ENCODE data around the gene GDPD3.

GDPD3 gene

GRCh38 chr16:30066761-30067583 is 46.4 kb downstream of the GDPD3 start:
- H3K4me2 ChIP-seq (ENCODE audit: low read length) = peak overlapping the region; percentile 64
- peaks cover 5% of the 10 kb centered on the region for H3K36me3 ChIP-seq (ENCODE audit: control insufficient read depth, insufficient read depth, low read length)
- no peak for TF ChIP-seq CTCF (IDR thresholded peaks at IDR 0.05)
- H3K4me1 ChIP-seq = peaks cover 37% of the 10 kb centered on the region
- no peaks in the 10 kb centered on the region for H3K27me3 ChIP-seq (ENCODE audit: control insufficient read depth, insufficient read depth, low read length)
- peak overlapping the region; percentile 100 for H3K4me3 ChIP-seq (ENCODE audit: low read depth, low read length)
- peak overlapping the region; percentile 99 for H3K27ac ChIP-seq
- H2AFZ ChIP-seq = no peak overlapping the region
- H3K79me2 ChIP-seq = peaks cover 37% of the 10 kb centered on the region
- no peaks in the 10 kb centered on the region for H3K9me3 ChIP-seq (ENCODE audit: control insufficient read depth, low read length)
- peak overlapping the region; percentile 98 for H3K9ac ChIP-seq

DNA sequence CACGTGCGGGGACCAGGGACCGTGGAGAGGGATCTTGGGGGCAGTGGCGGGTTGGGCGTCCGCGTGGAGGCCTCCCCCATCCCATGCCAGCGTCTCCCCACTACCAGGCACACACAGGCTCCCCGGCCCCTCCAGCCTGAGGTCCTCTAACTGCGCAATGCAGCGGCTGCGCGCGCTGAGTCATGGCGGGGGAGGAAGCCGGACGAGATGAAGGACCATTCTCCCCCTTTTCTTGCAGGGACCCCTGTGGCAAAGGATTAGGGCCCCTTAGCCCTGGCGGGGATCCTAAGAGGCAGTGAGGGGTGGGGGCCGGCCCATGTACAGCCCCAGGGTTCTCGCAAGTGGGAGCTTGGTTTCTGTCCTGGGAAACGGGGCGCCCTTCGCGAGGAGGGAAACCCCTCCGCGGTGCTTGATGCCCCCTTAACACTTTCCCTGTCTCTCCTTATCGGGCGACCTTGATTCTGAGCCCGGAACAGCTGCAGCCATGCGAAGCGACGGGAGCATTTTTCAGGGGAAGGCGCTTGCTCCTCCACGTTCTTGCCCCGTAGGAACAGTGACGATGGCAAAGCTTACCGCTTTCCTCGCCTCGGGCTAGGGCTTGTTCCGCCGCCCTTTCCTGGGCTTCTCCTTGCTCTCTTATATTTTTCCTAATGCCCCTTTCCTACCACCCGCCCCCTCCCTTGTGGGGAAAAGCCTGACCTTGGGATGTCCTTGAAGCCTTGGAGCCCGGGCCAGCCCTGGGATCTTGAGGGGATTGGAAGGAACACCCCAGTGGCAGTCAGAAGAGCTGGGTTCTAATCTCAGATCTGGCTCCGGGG is 47.2 kb downstream of the GDPD3 start:
- peak overlapping the region; percentile 100 for H3K4me3 ChIP-seq (ENCODE audit: low read depth, low read length)
- H3K36me3 ChIP-seq (ENCODE audit: control insufficient read depth, insufficient read depth, low read length) = peaks cover 5% of the 10 kb centered on the region
- peak overlapping the region; percentile 98 for H3K9ac ChIP-seq
- H3K9me3 ChIP-seq (ENCODE audit: control insufficient read depth, low read length) = no peaks in the 10 kb centered on the region
- H3K4me1 ChIP-seq = peaks cover 41% of the 10 kb centered on the region
- H3K4me2 ChIP-seq (ENCODE audit: low read length) = peak overlapping the region; percentile 64
- peak overlapping the region; percentile 99 for H3K27ac ChIP-seq
- TF ChIP-seq CTCF (IDR thresholded peaks at IDR 0.05) = no peak
- H3K27me3 ChIP-seq (ENCODE audit: control insufficient read depth, insufficient read depth, low read length) = no peaks in the 10 kb centered on the region
- peaks cover 37% of the 10 kb centered on the region for H3K79me2 ChIP-seq
- peak overlapping the region; percentile 70 for H2AFZ ChIP-seq

DNA sequence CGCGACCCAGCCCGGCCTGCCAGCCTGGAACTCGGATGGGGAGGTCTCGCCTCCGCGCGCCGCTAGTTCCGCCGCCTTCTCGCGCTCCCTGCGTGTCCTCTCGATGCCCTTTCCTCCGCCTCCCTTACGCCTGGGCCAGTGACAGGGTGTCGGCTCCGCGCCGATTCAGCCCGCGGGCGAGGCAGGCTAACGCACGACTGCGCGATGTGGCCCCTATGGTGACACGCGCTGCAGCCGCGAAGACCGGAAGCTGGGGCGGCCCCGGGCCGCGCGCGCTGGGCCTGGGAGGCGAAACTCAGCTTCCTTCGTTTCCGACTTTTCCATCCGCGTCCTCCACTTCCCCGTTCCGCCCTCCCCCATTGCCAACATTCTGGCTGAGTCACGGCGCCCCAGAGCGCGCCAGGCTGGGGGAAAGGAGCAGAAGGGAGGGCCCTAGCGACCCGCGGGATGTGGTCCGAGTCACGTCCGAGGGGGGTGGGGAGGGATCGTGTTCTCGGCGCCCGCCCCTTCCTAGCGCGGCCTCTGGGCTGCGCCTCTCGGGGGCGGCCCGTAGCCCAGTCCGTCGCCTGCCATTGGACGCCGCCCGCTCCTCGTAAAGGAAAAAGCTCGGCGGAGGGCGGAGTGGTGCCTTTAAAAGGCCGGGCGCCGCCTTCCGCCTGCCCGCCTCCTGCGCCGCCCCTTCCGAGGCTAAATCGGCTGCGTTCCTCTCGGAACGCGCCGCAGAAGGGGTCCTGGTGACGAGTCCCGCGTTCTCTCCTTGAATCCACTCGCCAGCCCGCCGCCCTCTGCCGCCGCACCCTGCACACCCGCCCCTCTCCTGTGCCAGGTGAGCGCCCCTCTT is 48.0 kb downstream of the GDPD3 start, which contains the start of gene ALDOA:
Gene ALDOA (plus strand): TSS at position 659 of the 841 bp plus-strand sequence. CDS start 1,138 bp downstream, outside the sequence.
- H3K27me3 ChIP-seq (ENCODE audit: control insufficient read depth, insufficient read depth, low read length) = no peaks in the 10 kb centered on the region
- H3K27ac ChIP-seq = peak within 1 kb of the TSS; percentile 99
- peaks cover 37% of the 10 kb centered on the region for H3K79me2 ChIP-seq
- H3K9me3 ChIP-seq (ENCODE audit: control insufficient read depth, low read length) = no peaks in the 10 kb centered on the region
- peaks cover 49% of the 10 kb centered on the region for H3K4me1 ChIP-seq
- peaks cover 5% of the 10 kb centered on the region for H3K36me3 ChIP-seq (ENCODE audit: control insufficient read depth, insufficient read depth, low read length)
- peak within 1 kb of the TSS; percentile 100 for H3K4me3 ChIP-seq (ENCODE audit: low read depth, low read length)
- peak within 1 kb of the TSS; percentile 64 for H3K4me2 ChIP-seq (ENCODE audit: low read length)
- peak within 1 kb of the TSS; percentile 84 for H2AFZ ChIP-seq
- TF ChIP-seq CTCF (IDR thresholded peaks at IDR 0.05) = peak; percentile 10
- peak within 1 kb of the TSS; percentile 98 for H3K9ac ChIP-seq

DNA sequence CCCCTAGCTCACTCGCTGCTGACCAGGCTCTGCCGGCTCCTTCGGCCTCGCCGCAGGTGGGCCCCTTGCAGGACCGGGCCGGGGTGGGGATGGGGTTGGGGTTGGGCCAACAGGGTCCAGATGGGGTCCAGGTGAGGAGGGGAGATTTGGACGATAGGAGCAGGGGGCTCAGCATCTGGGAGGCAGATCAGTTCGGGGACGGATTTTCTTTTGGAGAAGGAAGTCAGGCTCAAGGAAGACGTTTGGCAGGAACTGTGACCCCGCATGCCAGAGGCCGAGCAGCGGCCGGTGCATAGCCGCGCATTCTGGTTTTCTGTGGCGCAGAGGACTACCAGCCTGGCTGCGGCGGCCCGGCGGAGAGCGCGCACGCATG is 48.6 kb downstream of the GDPD3 start:
- H3K9me3 ChIP-seq (ENCODE audit: control insufficient read depth, low read length) = no peaks in the 10 kb centered on the region
- H3K4me2 ChIP-seq (ENCODE audit: low read length) = peak overlapping the region; percentile 64
- H3K27me3 ChIP-seq (ENCODE audit: control insufficient read depth, insufficient read depth, low read length) = no peaks in the 10 kb centered on the region
- H3K79me2 ChIP-seq = peaks cover 37% of the 10 kb centered on the region
- H3K9ac ChIP-seq = peak overlapping the region; percentile 78
- peaks cover 44% of the 10 kb centered on the region for H3K4me1 ChIP-seq
- peaks cover 5% of the 10 kb centered on the region for H3K36me3 ChIP-seq (ENCODE audit: control insufficient read depth, insufficient read depth, low read length)
- TF ChIP-seq CTCF (IDR thresholded peaks at IDR 0.05) = no peak
- peak overlapping the region; percentile 100 for H3K4me3 ChIP-seq (ENCODE audit: low read depth, low read length)
- H2AFZ ChIP-seq = peak overlapping the region; percentile 84
- peak overlapping the region; percentile 99 for H3K27ac ChIP-seq

Measured in parathyroid adenoma (tissue), 2 donors.